Lung (tissue), 12 donors: ENCODE data around the gene GRXCR2. TPM values are rescaled to one million over a fixed set of nuclear protein-coding genes. Genes with fewer than 3 reads are reported as not detected.

Experiments used
- ATAC-seq: fragments of 200-7000 bp; cut with Tn5 transposase; one replicate; pipeline ENCODE4 v1.9.1; 2020; ENCODE audit warnings: moderate number of reproducible peaks; ENCODE audit not compliant: insufficient read depth, low FRiP score
- DNase-seq, 3 donors: peaks; one replicate each; pipeline ENCODE4 v3.0.0-alpha.2; 2013 to 2017
- H3K27ac ChIP-seq, 2 donors: one replicate each; pipeline ENCODE4 v1.5.1; 2013; ENCODE audit warnings: mild to moderate bottlenecking in 2 of 2, moderate library complexity in 2 of 2, control low read depth in 1 of 2, inconsistent platforms in 1 of 2, low read depth in 1 of 2, low read length in 1 of 2
- H3K27me3 ChIP-seq, 3 donors: one replicate each; pipeline ENCODE4 v1.5.1; 2013; ENCODE audit warnings: low read length in 2 of 3; ENCODE audit not compliant: control insufficient read depth in 3 of 3, insufficient read depth in 3 of 3
- H3K36me3 ChIP-seq, 4 donors: one replicate each; pipeline ENCODE4 v1.5.1; 2013; ENCODE audit warnings: low read length in 4 of 4, mild to moderate bottlenecking in 1 of 4, moderate library complexity in 1 of 4; ENCODE audit not compliant: control insufficient read depth in 4 of 4, insufficient read depth in 4 of 4
- H3K4me1 ChIP-seq, 5 donors: one replicate each; pipeline ENCODE4 v1.5.1; 2013; ENCODE audit warnings: low read length in 5 of 5, mild to moderate bottlenecking in 2 of 5, moderate library complexity in 1 of 5; ENCODE audit not compliant: control insufficient read depth in 5 of 5, insufficient read depth in 5 of 5
- H3K4me3 ChIP-seq: one replicate; pipeline ENCODE4 v1.5.1; 2013; ENCODE audit warnings: mild to moderate bottlenecking, control low read depth, moderate library complexity
- H3K9ac ChIP-seq, 2 donors: one replicate each; pipeline ENCODE4 v1.5.1; 2013; ENCODE audit warnings: low read length in 2 of 2, control low read depth in 1 of 2; ENCODE audit not compliant: insufficient read depth in 1 of 2
- H3K9me3 ChIP-seq, 4 donors: one replicate each; pipeline ENCODE4 v1.5.1; 2013; ENCODE audit warnings: low read length in 3 of 4, mild to moderate bottlenecking in 1 of 4, moderate library complexity in 1 of 4; ENCODE audit not compliant: control insufficient read depth in 4 of 4, insufficient read depth in 3 of 4
- CTCF ChIP-seq: IDR thresholded peaks from 2 replicates; pipeline ENCODE4 v1.5.1; 2012; ENCODE audit warnings: mild to moderate bottlenecking; ENCODE audit errors: control extremely low read depth, extremely low read depth
- WGBS, 2 donors: extraction: QIAGEN DNeasy Blood & Tissue Kit; methylation state at CpG; one replicate each; pipeline ENCODE4 v1.1.7; 2013; 5-methylcytosine and 5-hydroxymethylcytosine counted together
- polyA plus RNA-seq, 2 donors: library from polyadenylated mRNA; stranded (reverse); fragments of 200-250 nt; gene quantifications; one replicate each; pipeline ENCODE4 v1.2.1, GENCODE V29; 2013
- total RNA-seq, 2 donors: library from RNA; depleted of rRNA in 1 of 2; stranded (reverse); fragments of >200 nt in 1 of 2; gene quantifications; one replicate each; pipeline ENCODE4 v1.2.1, GENCODE V29; 2014 to 2021
- donor health status: control.
- donor health status: control.
- donor health status: Bipolar disorder and iron deficiency.
- donor health status: healthy.
- donor health status: DM: yes; HTN: yes; CAD: no.

GRXCR2 gene
- total and polyA plus RNA-seq, 4 donors: not detected

GRCh38 chr5:145911164-145911563 is 38.4 kb upstream of the GRXCR2 start:
- DNase-seq (no peak), ATAC-seq (no peak)
- Histone ChIP-seq H3K9ac (no peak overlapping the region), H3K4me3 (no peak overlapping the region), H3K9me3 (no peaks in the 10 kb centered on the region), H3K27me3 (peaks cover 0 to 2% (median 0%) of the 10 kb centered on the region in 3 donors), H3K36me3 (no peaks in the 10 kb centered on the region), H3K27ac (no peak overlapping the region), H3K4me1 (no peaks in the 10 kb centered on the region)
- WGBS, 2 donors: 66 to 86% methylated on average over 6 of the region's 6 CpGs
- no peak for TF ChIP-seq CTCF

GRCh38 chr5:145908206-145908960 is 35.6 kb upstream of the GRXCR2 start:
- Histone ChIP-seq H3K9ac (no peak overlapping the region), H3K27me3 (peaks cover 0 to 4% (median 0%) of the 10 kb centered on the region in 3 donors), H3K4me3 (no peak overlapping the region), H3K36me3 (no peaks in the 10 kb centered on the region), H3K4me1 (no peaks in the 10 kb centered on the region), H3K9me3 (no peaks in the 10 kb centered on the region), H3K27ac (no peak overlapping the region)
- ATAC-seq (no peak), DNase-seq (no peak)
- WGBS, 2 donors: 77 to 81% methylated on average over 3 of the region's 3 CpGs
- TF ChIP-seq CTCF: no peak

DNA sequence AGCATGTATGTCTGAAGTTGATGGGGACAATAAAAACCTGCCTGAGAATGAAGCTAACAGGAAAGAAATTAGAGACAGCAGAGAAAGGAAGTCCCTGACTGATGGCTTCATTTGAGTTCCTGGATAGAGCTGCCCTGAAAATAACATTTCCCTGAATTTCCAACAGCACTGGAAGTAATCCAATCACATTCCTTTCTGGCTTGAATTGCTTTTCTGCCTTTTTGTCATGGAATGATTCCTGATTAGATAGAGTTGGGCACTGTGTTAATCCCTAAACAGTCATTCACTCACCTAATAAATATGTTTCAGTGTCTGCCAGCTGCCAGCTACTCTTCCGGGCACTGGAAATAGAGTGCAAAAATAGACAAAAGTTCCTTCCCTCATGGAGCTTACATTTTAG is 33.6 kb upstream of the GRXCR2 start:
- ATAC-seq (no peak), DNase-seq (peak in 1 of 3 donors; percentile 15)
- no peak overlapping the region for H3K9ac ChIP-seq
- H3K4me3 ChIP-seq: no peak overlapping the region
- no peaks in the 10 kb centered on the region for H3K9me3 ChIP-seq
- no peaks in the 10 kb centered on the region for H3K4me1 ChIP-seq
- H3K27ac ChIP-seq: no peak overlapping the region
- WGBS, 2 donors: 59 to 64% methylated on average over 1 of the region's 1 CpG
- H3K27me3 ChIP-seq: peaks cover 0 to 4% (median 0%) of the 10 kb centered on the region in 3 donors
- no peak for TF ChIP-seq CTCF
- no peaks in the 10 kb centered on the region for H3K36me3 ChIP-seq
